Measurements from ENCODE around the gene BAIAP3. TPM values are rescaled to one million over a fixed set of nuclear protein-coding genes. Genes with fewer than 3 reads are reported as not detected.
A peak's percentile ranks its signal among the peaks of the same experiment; 100 is the strongest.
"Not testable (repeated sequence)": the region's sequence is repeated elsewhere in the genome, so short reads cannot be mapped to it uniquely, and the experiment has no call there.

BAIAP3 gene
- total and polyA plus RNA-seq, 2 experiments from 2014 or later: 5.2 to 13.0 TPM

DNA sequence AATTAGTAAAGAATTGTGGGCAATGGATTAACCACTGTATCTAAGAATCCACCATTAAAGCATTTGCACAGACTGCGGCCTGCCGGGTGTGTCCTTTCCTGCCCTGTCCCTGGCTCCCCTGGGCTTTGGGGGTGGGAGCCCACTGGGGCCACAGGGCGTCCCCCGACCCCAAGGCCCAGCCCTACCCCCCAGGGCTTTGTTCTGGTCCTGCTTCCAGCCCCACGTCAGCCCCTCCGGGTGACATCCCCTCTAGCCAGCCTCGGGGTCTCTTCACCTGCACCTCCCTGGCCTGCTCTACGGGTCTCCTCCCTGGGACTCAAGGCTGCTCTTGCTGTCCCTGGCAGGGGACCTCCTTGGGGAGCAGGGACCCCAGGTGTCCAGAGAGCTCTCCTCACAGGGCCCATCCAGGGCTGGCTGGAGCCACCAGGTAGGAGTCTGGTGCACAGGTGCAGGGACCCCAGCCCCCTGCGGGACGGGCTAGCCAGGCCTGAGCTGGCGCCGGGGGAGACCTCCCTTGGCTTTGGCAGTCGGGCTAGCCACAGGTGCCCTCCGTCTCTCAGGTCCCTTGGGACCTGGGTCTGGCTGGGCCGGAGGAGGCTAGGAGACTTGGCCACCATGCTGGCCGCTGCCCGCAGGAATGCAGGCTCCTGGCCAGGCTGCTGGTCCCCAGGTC is 6.4 kb upstream of the BAIAP3 start:
- Mint-ChIP-seq H3K4me1 (peaks cover 14% of the 10 kb centered on the region), H3K27ac (no peak overlapping the region), H3K36me3 (ENCODE audit: low read depth) (peaks cover 25% of the 10 kb centered on the region), H3K9me3 (no peaks in the 10 kb centered on the region), H3K27me3 (ENCODE audit: insufficient read depth, low read depth, poor library complexity) (peaks cover 9% of the 10 kb centered on the region), H3K4me3 (peak overlapping the region; percentile 5; the same call in 1 of the 3 replicates)
- ATAC-seq (no peak; the same call in 2 of the 3 replicates), DNase-seq (ENCODE audit: low spot score) (no peak)
- peaks cover 5% of the 10 kb centered on the region for H3K4me1 ChIP-seq (ENCODE audit: insufficient read depth)
- 0 out of 2 replicates have a peak overlapping the region, but pooled peaks have one; percentile 65 for H3K27ac ChIP-seq (ENCODE audit: low read depth)
- H3K4me2 ChIP-seq: no peak overlapping the region
- H4K20me1 ChIP-seq (replicated peaks; ENCODE audit: insufficient read depth): no peaks in the 10 kb centered on the region; the same call in 1 of the 2 replicates
- H3K36me3 ChIP-seq (ENCODE audit: insufficient read depth): no peaks in the 10 kb centered on the region
- no peaks in the 10 kb centered on the region for H3K27me3 ChIP-seq (ENCODE audit: insufficient read depth)
- H2AFZ ChIP-seq: no peak overlapping the region
- no peaks in the 10 kb centered on the region for H3K9me2 ChIP-seq (ENCODE audit: insufficient read depth)
- H3K4me3 ChIP-seq: no peak overlapping the region
- H3K79me2 ChIP-seq (replicated peaks; ENCODE audit: insufficient read depth): no peaks in the 10 kb centered on the region
- TF ChIP-seq, protein P1, sequence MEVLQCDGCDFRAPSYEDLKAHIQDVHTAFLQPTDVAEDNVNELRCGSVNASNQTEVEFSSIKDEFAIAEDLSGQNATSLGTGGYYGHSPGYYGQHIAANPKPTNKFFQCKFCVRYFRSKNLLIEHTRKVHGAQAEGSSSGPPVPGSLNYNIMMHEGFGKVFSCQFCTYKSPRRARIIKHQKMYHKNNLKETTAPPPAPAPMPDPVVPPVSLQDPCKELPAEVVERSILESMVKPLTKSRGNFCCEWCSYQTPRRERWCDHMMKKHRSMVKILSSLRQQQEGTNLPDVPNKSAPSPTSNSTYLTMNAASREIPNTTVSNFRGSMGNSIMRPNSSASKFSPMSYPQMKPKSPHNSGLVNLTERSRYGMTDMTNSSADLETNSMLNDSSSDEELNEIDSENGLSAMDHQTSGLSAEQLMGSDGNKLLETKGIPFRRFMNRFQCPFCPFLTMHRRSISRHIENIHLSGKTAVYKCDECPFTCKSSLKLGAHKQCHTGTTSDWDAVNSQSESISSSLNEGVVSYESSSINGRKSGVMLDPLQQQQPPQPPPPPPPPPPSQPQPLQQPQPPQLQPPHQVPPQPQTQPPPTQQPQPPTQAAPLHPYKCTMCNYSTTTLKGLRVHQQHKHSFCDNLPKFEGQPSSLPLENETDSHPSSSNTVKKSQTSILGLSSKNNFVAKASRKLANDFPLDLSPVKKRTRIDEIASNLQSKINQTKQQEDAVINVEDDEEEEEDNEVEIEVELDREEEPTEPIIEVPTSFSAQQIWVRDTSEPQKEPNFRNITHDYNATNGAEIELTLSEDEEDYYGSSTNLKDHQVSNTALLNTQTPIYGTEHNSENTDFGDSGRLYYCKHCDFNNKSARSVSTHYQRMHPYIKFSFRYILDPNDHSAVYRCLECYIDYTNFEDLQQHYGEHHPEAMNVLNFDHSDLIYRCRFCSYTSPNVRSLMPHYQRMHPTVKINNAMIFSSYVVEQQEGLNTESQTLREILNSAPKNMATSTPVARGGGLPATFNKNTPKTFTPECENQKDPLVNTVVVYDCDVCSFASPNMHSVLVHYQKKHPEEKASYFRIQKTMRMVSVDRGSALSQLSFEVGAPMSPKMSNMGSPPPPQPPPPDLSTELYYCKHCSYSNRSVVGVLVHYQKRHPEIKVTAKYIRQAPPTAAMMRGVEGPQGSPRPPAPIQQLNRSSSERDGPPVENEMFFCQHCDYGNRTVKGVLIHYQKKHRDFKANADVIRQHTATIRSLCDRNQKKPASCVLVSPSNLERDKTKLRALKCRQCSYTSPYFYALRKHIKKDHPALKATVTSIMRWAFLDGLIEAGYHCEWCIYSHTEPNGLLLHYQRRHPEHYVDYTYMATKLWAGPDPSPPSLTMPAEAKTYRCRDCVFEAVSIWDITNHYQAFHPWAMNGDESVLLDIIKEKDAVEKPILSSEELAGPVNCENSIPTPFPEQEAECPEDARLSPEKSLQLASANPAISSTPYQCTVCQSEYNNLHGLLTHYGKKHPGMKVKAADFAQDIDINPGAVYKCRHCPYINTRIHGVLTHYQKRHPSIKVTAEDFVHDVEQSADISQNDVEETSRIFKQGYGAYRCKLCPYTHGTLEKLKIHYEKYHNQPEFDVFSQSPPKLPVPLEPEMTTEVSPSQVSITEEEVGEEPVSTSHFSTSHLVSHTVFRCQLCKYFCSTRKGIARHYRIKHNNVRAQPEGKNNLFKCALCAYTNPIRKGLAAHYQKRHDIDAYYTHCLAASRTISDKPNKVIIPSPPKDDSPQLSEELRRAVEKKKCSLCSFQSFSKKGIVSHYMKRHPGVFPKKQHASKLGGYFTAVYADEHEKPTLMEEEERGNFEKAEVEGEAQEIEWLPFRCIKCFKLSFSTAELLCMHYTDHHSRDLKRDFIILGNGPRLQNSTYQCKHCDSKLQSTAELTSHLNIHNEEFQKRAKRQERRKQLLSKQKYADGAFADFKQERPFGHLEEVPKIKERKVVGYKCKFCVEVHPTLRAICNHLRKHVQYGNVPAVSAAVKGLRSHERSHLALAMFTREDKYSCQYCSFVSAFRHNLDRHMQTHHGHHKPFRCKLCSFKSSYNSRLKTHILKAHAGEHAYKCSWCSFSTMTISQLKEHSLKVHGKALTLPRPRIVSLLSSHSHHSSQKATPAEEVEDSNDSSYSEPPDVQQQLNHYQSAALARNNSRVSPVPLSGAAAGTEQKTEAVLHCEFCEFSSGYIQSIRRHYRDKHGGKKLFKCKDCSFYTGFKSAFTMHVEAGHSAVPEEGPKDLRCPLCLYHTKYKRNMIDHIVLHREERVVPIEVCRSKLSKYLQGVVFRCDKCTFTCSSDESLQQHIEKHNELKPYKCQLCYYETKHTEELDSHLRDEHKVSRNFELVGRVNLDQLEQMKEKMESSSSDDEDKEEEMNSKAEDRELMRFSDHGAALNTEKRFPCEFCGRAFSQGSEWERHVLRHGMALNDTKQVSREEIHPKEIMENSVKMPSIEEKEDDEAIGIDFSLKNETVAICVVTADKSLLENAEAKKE (CRISPR knock-in tag; IDR thresholded peaks at IDR 0.05): no peak
- 0 out of 2 replicates have a peak, but pooled peaks have one; percentile 15 for TF ChIP-seq POLR2AphosphoS5 (IDR thresholded peaks at IDR 0.05; ENCODE audit: low read depth)
- peaks cover 8% of the 10 kb centered on the region; the same call in 1 of the 2 replicates for H3F3A ChIP-seq (replicated peaks; ENCODE audit: low read depth)

GRCh38 chr16:1327619-1327947 is 5.9 kb upstream of the BAIAP3 start:
- no peak overlapping the region for H3K27ac Mint-ChIP-seq
- H3K27me3 Mint-ChIP-seq (ENCODE audit: insufficient read depth, low read depth, poor library complexity): peaks cover 14% of the 10 kb centered on the region
- Histone ChIP-seq H4K20me1 (replicated peaks; ENCODE audit: insufficient read depth) (no peaks in the 10 kb centered on the region; the same call in 1 of the 2 replicates), H3K79me2 (replicated peaks; ENCODE audit: insufficient read depth) (no peaks in the 10 kb centered on the region), H2AFZ (no peak overlapping the region), H3F3A (replicated peaks; ENCODE audit: low read depth) (peaks cover 8% of the 10 kb centered on the region; the same call in 1 of the 2 replicates), H3K4me1 (ENCODE audit: insufficient read depth) (peaks cover 10% of the 10 kb centered on the region), H3K9me2 (ENCODE audit: insufficient read depth) (no peaks in the 10 kb centered on the region), H3K27me3 (ENCODE audit: insufficient read depth) (peaks cover 4% of the 10 kb centered on the region), H3K36me3 (ENCODE audit: insufficient read depth) (no peaks in the 10 kb centered on the region), H3K27ac (ENCODE audit: low read depth) (no peak overlapping the region), H3K4me3 (no peak overlapping the region), H3K4me2 (no peak overlapping the region)
- no peak for TF ChIP-seq STAT1 (IDR thresholded peaks at IDR 0.05; ENCODE audit: unreplicated experiment)
- no peak overlapping the region for H3K4me3 Mint-ChIP-seq
- no peak; the same call in 2 of the 3 replicates for ATAC-seq
- H3K36me3 Mint-ChIP-seq (ENCODE audit: low read depth): peaks cover 21% of the 10 kb centered on the region
- no peaks in the 10 kb centered on the region for H3K9me3 Mint-ChIP-seq
- H3K4me1 Mint-ChIP-seq: peaks cover 16% of the 10 kb centered on the region
- peak; percentile 62 for DNase-seq (ENCODE audit: low spot score)

GRCh38 chr16:1328136-1328535 is 5.3 kb upstream of the BAIAP3 start:
- H4K20me1 ChIP-seq (replicated peaks; ENCODE audit: insufficient read depth); H3F3A ChIP-seq (replicated peaks; ENCODE audit: low read depth); H3K27ac Mint-ChIP-seq; H3K9me2 ChIP-seq (ENCODE audit: insufficient read depth); H3K4me3 ChIP-seq; DNase-seq (ENCODE audit: low spot score); H3K27ac ChIP-seq (ENCODE audit: low read depth); H3K4me2 ChIP-seq; H3K79me2 ChIP-seq (replicated peaks; ENCODE audit: insufficient read depth); H3K4me3 Mint-ChIP-seq; H3K27me3 ChIP-seq (ENCODE audit: insufficient read depth); H2AFZ ChIP-seq; H3K4me1 ChIP-seq (ENCODE audit: insufficient read depth); H3K9me3 Mint-ChIP-seq; H3K36me3 ChIP-seq (ENCODE audit: insufficient read depth); ATAC-seq: not testable (repeated sequence)
- H3K4me1 Mint-ChIP-seq: peaks cover 18% of the 10 kb centered on the region
- peaks cover 16% of the 10 kb centered on the region for H3K27me3 Mint-ChIP-seq (ENCODE audit: insufficient read depth, low read depth, poor library complexity)
- H3K36me3 Mint-ChIP-seq (ENCODE audit: low read depth): peaks cover 17% of the 10 kb centered on the region

DNA sequence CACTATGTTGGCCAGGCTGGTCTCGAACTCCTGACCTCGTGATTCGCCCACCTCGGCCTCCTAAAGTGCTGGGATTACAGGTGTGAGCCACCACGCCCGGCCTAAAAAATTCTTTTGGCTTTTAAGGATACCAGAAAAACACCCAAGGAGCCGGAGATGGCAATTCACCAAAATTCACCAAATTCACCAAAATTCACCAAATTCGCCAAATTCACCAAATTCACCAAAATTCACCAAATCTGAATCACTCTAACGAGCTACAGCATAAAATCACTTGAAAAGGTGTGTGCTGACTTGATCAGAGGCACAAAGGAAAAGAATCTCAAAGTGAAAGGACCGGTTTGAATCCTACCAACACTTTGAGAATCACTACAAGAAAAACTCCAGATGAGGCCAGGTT is 4.5 kb upstream of the BAIAP3 start:
- H3K27ac Mint-ChIP-seq; ATAC-seq; H2AFZ ChIP-seq; H3K36me3 ChIP-seq (ENCODE audit: insufficient read depth); H3K27ac ChIP-seq (ENCODE audit: low read depth); H3K4me2 ChIP-seq; H4K20me1 ChIP-seq (replicated peaks; ENCODE audit: insufficient read depth); H3F3A ChIP-seq (replicated peaks; ENCODE audit: low read depth); DNase-seq (ENCODE audit: low spot score); H3K4me3 ChIP-seq; H3K79me2 ChIP-seq (replicated peaks; ENCODE audit: insufficient read depth); H3K4me1 ChIP-seq (ENCODE audit: insufficient read depth); H3K4me3 Mint-ChIP-seq; H3K9me2 ChIP-seq (ENCODE audit: insufficient read depth); H3K9me3 Mint-ChIP-seq: not testable (repeated sequence)
- Mint-ChIP-seq H3K36me3 (ENCODE audit: low read depth) (peaks cover 11% of the 10 kb centered on the region), H3K4me1 (peaks cover 18% of the 10 kb centered on the region), H3K27me3 (ENCODE audit: insufficient read depth, low read depth, poor library complexity) (peaks cover 16% of the 10 kb centered on the region)
- H3K27me3 ChIP-seq (ENCODE audit: insufficient read depth): peaks cover 16% of the 10 kb centered on the region

Data from GM23338 (cell line).